AG09309 (cell line): Measurements from ENCODE around the gene GPATCH2L.
A peak's percentile ranks its signal among the peaks of the same experiment; 100 is the strongest.

Source experiments
- DNase-seq: peaks from one replicate; pipeline ENCODE4 v3.0.0-alpha.2; 2010; ENCODE audit warnings: low read depth
- H3K4me3 ChIP-seq: 2 replicates; pipeline ENCODE4 v1.5.1; 2011; ENCODE audit warnings: mild to moderate bottlenecking, low read depth, low read length, moderate library complexity; ENCODE audit not compliant: control insufficient read depth
- TF ChIP-seq, protein P1 (sequence below): IDR thresholded peaks from 2 replicates; pipeline ENCODE4 v1.5.1; 2011; ENCODE audit warnings: mild to moderate bottlenecking, low read depth, low read length, inconsistent platforms; ENCODE audit not compliant: insufficient read depth, control insufficient read depth; ENCODE audit errors: missing control alignments

GPATCH2L gene

DNA sequence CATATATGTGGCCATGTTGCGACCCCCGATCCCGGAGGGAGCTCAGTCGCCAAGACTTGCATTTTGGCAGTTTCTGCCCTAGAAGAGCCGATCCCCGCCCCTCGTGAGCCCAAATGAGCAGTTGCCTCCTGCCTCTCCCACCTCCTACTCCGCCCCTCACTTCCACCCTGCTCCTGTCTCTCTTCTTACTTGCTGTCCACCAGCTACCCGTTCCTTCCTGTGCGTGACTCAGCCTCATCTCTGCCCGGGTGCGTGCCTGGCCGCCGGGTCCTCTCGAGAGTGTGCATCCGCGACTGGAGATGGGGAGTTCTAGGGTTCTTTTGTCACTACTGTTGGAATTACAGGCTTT, 585 bp downstream of the GPATCH2L start:
- peak overlapping the region; percentile 95 for H3K4me3 ChIP-seq
- peak; percentile 64 for DNase-seq
- TF ChIP-seq, protein P1, sequence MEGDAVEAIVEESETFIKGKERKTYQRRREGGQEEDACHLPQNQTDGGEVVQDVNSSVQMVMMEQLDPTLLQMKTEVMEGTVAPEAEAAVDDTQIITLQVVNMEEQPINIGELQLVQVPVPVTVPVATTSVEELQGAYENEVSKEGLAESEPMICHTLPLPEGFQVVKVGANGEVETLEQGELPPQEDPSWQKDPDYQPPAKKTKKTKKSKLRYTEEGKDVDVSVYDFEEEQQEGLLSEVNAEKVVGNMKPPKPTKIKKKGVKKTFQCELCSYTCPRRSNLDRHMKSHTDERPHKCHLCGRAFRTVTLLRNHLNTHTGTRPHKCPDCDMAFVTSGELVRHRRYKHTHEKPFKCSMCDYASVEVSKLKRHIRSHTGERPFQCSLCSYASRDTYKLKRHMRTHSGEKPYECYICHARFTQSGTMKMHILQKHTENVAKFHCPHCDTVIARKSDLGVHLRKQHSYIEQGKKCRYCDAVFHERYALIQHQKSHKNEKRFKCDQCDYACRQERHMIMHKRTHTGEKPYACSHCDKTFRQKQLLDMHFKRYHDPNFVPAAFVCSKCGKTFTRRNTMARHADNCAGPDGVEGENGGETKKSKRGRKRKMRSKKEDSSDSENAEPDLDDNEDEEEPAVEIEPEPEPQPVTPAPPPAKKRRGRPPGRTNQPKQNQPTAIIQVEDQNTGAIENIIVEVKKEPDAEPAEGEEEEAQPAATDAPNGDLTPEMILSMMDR = no peak

DNA sequence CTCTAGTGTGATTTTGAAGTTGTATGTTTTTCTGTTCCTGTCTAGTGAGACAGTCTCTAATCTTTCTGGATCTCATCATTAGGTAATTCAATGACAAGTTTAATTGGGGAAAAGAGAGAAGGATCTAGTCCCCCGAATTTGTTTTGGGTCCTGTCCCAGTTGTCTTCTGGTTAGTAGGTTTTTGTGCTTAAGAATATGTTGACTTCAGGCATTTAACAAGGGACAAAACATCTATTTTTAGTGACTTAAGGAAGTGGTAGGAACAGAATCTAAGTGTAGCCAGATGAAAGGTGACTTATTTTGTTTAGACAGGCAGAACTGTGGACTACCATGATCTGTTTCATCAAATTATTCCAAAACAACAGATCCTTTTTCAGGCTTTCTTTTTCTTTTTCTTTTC, 2.2 kb downstream of the GPATCH2L start:
- no peak overlapping the region for H3K4me3 ChIP-seq
- DNase-seq = no peak
- TF ChIP-seq, protein P1 = no peak

DNA sequence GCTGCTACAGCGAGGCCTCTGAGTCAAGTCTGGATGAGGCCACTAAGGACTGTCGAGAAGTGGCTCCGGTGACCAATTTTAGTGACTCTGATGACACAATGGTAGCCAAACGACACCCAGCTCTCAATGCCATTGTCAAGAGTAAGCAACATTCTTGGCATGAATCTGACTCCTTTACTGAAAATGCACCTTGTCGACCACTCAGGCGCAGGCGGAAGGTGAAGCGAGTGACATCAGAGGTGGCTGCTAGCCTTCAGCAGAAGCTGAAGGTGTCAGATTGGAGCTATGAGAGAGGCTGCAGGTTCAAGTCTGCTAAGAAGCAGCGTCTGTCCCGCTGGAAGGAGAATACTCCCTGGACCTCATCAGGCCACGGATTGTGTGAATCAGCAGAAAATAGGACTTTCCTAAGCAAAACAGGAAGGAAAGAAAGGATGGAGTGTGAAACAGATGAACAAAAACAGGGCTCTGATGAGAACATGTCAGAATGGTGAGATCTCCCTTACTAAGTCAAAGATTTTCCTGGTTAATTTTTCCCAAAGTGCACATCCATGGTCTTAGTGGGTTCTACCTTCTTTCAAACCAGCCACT, 2.9 kb downstream of the GPATCH2L start:
- DNase-seq = no peak
- H3K4me3 ChIP-seq = no peak overlapping the region
- TF ChIP-seq, protein P1 = no peak

DNA sequence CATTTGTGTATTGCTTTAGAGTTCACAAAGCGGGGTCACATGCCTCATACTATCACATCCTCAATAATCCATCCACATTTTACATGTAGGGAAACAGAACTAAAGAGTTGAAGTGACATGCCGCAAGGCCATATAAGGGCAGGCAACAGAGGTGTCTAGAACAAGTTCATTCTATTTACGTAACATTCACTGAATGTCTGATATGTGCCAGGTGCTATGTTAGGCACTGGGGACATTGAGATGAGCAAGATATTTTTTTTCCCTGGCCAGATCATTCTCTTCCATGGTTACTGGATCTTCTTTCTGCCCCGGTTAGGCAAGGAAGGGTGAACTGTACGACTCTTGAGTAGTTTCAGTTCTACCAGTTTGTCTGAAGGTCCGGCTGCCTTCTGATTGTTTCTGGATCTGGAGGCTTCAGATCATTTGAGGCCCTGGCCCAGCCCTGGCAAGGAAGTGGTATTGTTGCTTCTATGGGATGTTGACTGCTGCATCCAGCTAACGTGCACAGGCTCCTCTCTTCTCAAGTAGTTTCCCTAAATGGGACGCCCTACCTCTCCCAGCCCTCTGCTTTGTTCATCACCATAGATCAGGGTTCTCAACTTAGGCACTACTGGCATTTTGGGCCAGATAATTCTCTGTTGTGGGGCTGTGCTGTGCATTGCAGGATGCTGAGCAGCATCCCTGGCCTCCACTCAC, 12.1 kb downstream of the GPATCH2L start:
- no peak for DNase-seq
- H3K4me3 ChIP-seq = no peak overlapping the region
- TF ChIP-seq, protein P1 = no peak

DNA sequence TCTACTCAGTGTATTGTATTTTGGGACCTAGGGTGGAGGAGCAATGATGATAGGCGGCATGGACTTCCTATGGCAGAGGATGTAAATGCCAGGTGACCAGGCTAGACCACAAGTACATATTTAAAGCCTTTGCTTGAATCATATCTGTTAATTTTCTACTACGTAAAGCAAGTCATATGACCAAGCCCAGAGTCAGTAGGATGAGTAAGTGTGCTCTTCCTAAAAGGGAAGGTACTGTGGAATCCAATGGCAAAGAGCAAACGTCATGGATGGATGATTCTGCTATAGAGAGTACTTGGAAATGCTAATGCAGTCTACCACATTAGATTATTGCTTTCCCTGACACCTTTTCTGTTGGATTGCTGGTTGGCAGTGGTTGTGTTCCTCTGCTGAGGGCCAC, 16.8 kb downstream of the GPATCH2L start:
- H3K4me3 ChIP-seq = no peak overlapping the region
- no peak for DNase-seq
- TF ChIP-seq, protein P1 = no peak

DNA sequence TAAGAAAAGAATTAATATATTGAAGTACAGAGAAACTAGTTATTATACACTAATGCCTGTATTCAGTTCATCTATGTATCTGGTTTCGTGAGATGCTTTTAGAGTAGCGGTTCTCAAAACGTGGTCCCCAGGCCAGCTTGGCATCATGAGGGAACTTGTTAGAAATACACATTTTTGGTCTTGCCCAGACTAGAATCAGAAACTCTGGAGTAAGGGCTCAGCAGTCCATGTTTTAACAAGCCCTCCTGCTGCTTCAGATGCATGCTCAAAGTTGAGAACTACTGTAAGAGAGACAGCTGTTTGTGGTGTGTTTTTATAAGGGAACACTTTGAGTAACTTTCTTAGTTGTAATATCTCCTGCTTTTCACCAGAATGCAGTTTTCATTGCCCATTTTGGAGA, 18.1 kb downstream of the GPATCH2L start:
- H3K4me3 ChIP-seq = no peak overlapping the region
- TF ChIP-seq, protein P1 = no peak
- DNase-seq = no peak

DNA sequence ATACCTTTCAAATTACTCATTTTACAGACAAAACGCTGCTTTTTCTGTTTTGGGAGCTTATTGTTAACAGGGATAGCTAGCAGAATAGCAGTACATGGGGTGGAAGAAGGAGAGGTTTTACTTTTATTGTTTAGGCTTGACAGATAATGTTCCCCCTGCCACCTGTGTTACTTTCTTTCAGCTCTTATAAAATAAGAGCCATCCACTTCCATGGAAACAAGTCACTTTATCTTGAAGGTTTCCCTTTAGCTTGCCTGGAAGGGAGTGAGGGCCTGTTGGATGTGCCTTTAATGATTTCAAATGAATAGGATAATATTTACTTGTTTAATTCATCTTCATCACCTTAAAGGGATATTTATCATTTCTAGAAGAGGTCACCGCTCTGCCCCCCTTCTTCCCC, 23.3 kb downstream of the GPATCH2L start:
- TF ChIP-seq, protein P1 = no peak
- no peak for DNase-seq
- H3K4me3 ChIP-seq = no peak overlapping the region
